Measurements from ENCODE around the gene ACOXL.

ACOXL gene

GRCh38 chr2:110718990-110719389 is 13.4 kb upstream of the ACOXL start:
- no peak for DNase-seq

- DNase-seq: no peak
Measured at GRCh38 chr2:110720547-110720946, 11.8 kb upstream of the ACOXL start.

- DNase-seq: no peak
Measured at GRCh38 chr2:110724820-110725219, 7.6 kb upstream of the ACOXL start.

- no peak for DNase-seq
Measured at GRCh38 chr2:110725370-110725769, 7.0 kb upstream of the ACOXL start.

GRCh38 chr2:110725859-110726258 is 6.5 kb upstream of the ACOXL start:
- DNase-seq: no peak

- no peak for DNase-seq
Measured at GRCh38 chr2:110726285-110726684, 6.1 kb upstream of the ACOXL start.

GRCh38 chr2:110727923-110728322 is 4.5 kb upstream of the ACOXL start:
- DNase-seq: no peak

GRCh38 chr2:110729106-110729505 is 3.3 kb upstream of the ACOXL start:
- DNase-seq: no peak

GRCh38 chr2:110731064-110731463 is 1.3 kb upstream of the ACOXL start:
- DNase-seq: no peak

- no peak for DNase-seq
Measured at GRCh38 chr2:110735366-110735765, 3.0 kb downstream of the ACOXL start.

GRCh38 chr2:110737783-110738182 is 5.4 kb downstream of the ACOXL start:
- no peak for DNase-seq

- no peak for DNase-seq
Measured at GRCh38 chr2:110740747-110741349, 8.5 kb downstream of the ACOXL start.

GRCh38 chr2:110741491-110741980 is 9.2 kb downstream of the ACOXL start:
- no peak for DNase-seq

GRCh38 chr2:110742412-110742811 is 10.0 kb downstream of the ACOXL start:
- no peak for DNase-seq

- no peak for DNase-seq
Measured at GRCh38 chr2:110743600-110743999, 11.2 kb downstream of the ACOXL start.

GRCh38 chr2:110744429-110744828 is 12.1 kb downstream of the ACOXL start:
- no peak for DNase-seq

GRCh38 chr2:110745048-110745447 is 12.7 kb downstream of the ACOXL start:
- DNase-seq: no peak

- no peak for DNase-seq
Measured at GRCh38 chr2:110746586-110747521, 14.5 kb downstream of the ACOXL start.

- no peak for DNase-seq
Measured at GRCh38 chr2:110747522-110748488, 15.4 kb downstream of the ACOXL start.

GRCh38 chr2:110748489-110748867 is 16.1 kb downstream of the ACOXL start:
- peak; percentile 30 for DNase-seq

- DNase-seq: no peak
Measured at GRCh38 chr2:110751642-110752041, 19.3 kb downstream of the ACOXL start.

GRCh38 chr2:110752871-110753270 is 20.5 kb downstream of the ACOXL start:
- no peak for DNase-seq

GRCh38 chr2:110755491-110756078 is 23.2 kb downstream of the ACOXL start:
- DNase-seq: no peak
